SK-N-MC (cell line): ENCODE measurements around the gene RHOBTB1.

ENCODE experiments used
- DNase-seq: peaks from one replicate; pipeline ENCODE4 v3.0.0-alpha.2; 2011; ENCODE audit warnings: low read depth, low spot score
- H3K27ac ChIP-seq: fragments of 200-600 bp; sonication (generic); 2 replicates; pipeline ENCODE4 v1.5.1; 2016; ENCODE audit warnings: mixed run types
- H3K36me3 ChIP-seq: fragments of 200-600 bp; sonication (generic); 2 replicates; pipeline ENCODE4 v1.6.1; 2017; ENCODE audit warnings: antibody characterized with exemption, low read length, mixed read lengths; ENCODE audit not compliant: insufficient read depth
- H3K4me3 ChIP-seq: fragments of 200-600 bp; sonication (generic); 2 replicates; pipeline ENCODE4 v1.5.1; 2016
- H3K9ac ChIP-seq: fragments of 200-600 bp; sonication (generic); 2 replicates; pipeline ENCODE4 v1.8.0; 2017; ENCODE audit warnings: mixed run types, mixed read lengths; ENCODE audit not compliant: insufficient read length
- H3K9me3 ChIP-seq: fragments of 200-600 bp; sonication (generic); 2 replicates; pipeline ENCODE4 v1.6.1; 2017; ENCODE audit warnings: low read depth, mild to moderate bottlenecking, antibody characterized with exemption, low read length, moderate library complexity, mixed read lengths
- EZH2 ChIP-seq: fragments of 200-600 bp; sonication (generic); IDR thresholded peaks from one replicate; pipeline ENCODE4 v1.6.1; 2017; ENCODE audit warnings: antibody characterized with exemption
- FOXP2 ChIP-seq: optimal IDR thresholded peaks from 2 replicates; pipeline ENCODE3; 2011; ENCODE audit warnings: mild to moderate bottlenecking, moderate library complexity; ENCODE audit not compliant: insufficient read depth; ENCODE audit errors: extremely low read length, control extremely low read depth
- POLR2AphosphoS5 ChIP-seq: IDR thresholded peaks from 2 replicates; pipeline ENCODE4 v1.6.1; 2012; ENCODE audit warnings: mild to moderate bottlenecking, low read depth, low read length, borderline replicate concordance

The RHOBTB1 gene

GRCh38 chr10:60898321-60898720 is 45.7 kb downstream of the RHOBTB1 start:
- no peaks in the 10 kb centered on the region for H3K36me3 ChIP-seq
- TF ChIP-seq EZH2 = no peak
- TF ChIP-seq FOXP2 = no peak
- DNase-seq = no peak
- no peak overlapping the region for H3K27ac ChIP-seq
- H3K4me3 ChIP-seq = no peak overlapping the region
- H3K9me3 ChIP-seq = no peaks in the 10 kb centered on the region
- no peak overlapping the region for H3K9ac ChIP-seq

- Histone ChIP-seq H3K9ac (no peak overlapping the region), H3K27ac (no peak overlapping the region), H3K4me3 (no peak overlapping the region), H3K36me3 (no peaks in the 10 kb centered on the region), H3K9me3 (no peaks in the 10 kb centered on the region)
- TF ChIP-seq EZH2 (no peak), POLR2AphosphoS5 (no peak), FOXP2 (no peak)
- no peak for DNase-seq
Measured at GRCh38 chr10:60896810-60897209, 47.2 kb downstream of the RHOBTB1 start.

GRCh38 chr10:60896033-60896432 is 48.0 kb downstream of the RHOBTB1 start:
- no peak for DNase-seq
- H3K4me3 ChIP-seq = no peak overlapping the region
- H3K27ac ChIP-seq = peak overlapping the region; percentile 60
- H3K9me3 ChIP-seq = no peaks in the 10 kb centered on the region
- TF ChIP-seq POLR2AphosphoS5 (no peak), EZH2 (no peak), FOXP2 (no peak)
- no peaks in the 10 kb centered on the region for H3K36me3 ChIP-seq
- H3K9ac ChIP-seq = no peak overlapping the region

GRCh38 chr10:60894786-60895185 is 49.2 kb downstream of the RHOBTB1 start:
- Histone ChIP-seq H3K27ac (no peak overlapping the region), H3K9ac (no peak overlapping the region), H3K4me3 (no peak overlapping the region), H3K9me3 (no peaks in the 10 kb centered on the region), H3K36me3 (no peaks in the 10 kb centered on the region)
- no peak for DNase-seq
- TF ChIP-seq EZH2 (no peak), FOXP2 (no peak), POLR2AphosphoS5 (no peak)

GRCh38 chr10:60893231-60893630 is 50.8 kb downstream of the RHOBTB1 start:
- H3K9ac ChIP-seq = no peak overlapping the region
- no peak overlapping the region for H3K27ac ChIP-seq
- no peaks in the 10 kb centered on the region for H3K36me3 ChIP-seq

GRCh38 chr10:60892571-60892970 is 51.4 kb downstream of the RHOBTB1 start:
- H3K36me3 ChIP-seq = no peaks in the 10 kb centered on the region
- H3K4me3 ChIP-seq = no peak overlapping the region
- TF ChIP-seq EZH2 (no peak), POLR2AphosphoS5 (no peak)
- no peak for DNase-seq
- no peak overlapping the region for H3K9ac ChIP-seq
- H3K9me3 ChIP-seq = no peaks in the 10 kb centered on the region
- no peak overlapping the region for H3K27ac ChIP-seq

More at GRCh38 chr10:60893231-60893630, 50.8 kb downstream of the RHOBTB1 start:
- DNase-seq = no peak
- no peak overlapping the region for H3K4me3 ChIP-seq
- TF ChIP-seq EZH2 (no peak), FOXP2 (no peak), POLR2AphosphoS5 (no peak)
- no peaks in the 10 kb centered on the region for H3K9me3 ChIP-seq

GRCh38 chr10:60890811-60891210 is 53.2 kb downstream of the RHOBTB1 start:
- no peak overlapping the region for H3K9ac ChIP-seq
- no peak overlapping the region for H3K4me3 ChIP-seq
- TF ChIP-seq POLR2AphosphoS5 = no peak
- TF ChIP-seq FOXP2 = no peak
- TF ChIP-seq EZH2 = no peak

GRCh38 chr10:60883187-60883586 is 60.8 kb downstream of the RHOBTB1 start:
- no peaks in the 10 kb centered on the region for H3K9me3 ChIP-seq
- TF ChIP-seq FOXP2 = no peak
- TF ChIP-seq EZH2 = no peak
- TF ChIP-seq POLR2AphosphoS5 = no peak
- H3K9ac ChIP-seq = no peak overlapping the region
- no peak overlapping the region for H3K4me3 ChIP-seq
- no peak for DNase-seq
- H3K27ac ChIP-seq = no peak overlapping the region
- no peaks in the 10 kb centered on the region for H3K36me3 ChIP-seq

More at GRCh38 chr10:60890811-60891210, 53.2 kb downstream of the RHOBTB1 start:
- Histone ChIP-seq H3K36me3 (no peaks in the 10 kb centered on the region), H3K27ac (no peak overlapping the region), H3K9me3 (no peaks in the 10 kb centered on the region)
- no peak for DNase-seq

- DNase-seq = no peak
- Histone ChIP-seq H3K4me3 (no peak overlapping the region), H3K9me3 (no peaks in the 10 kb centered on the region), H3K9ac (no peak overlapping the region), H3K36me3 (no peaks in the 10 kb centered on the region), H3K27ac (no peak overlapping the region)
- TF ChIP-seq EZH2 (no peak), POLR2AphosphoS5 (no peak), FOXP2 (no peak)
Measured at GRCh38 chr10:60878224-60878623, 65.8 kb downstream of the RHOBTB1 start.
